ENCODE results near the gene USP54.
"Not testable (repeated sequence)": the region's sequence is repeated elsewhere in the genome, so short reads cannot be mapped to it uniquely, and the experiment has no call there.

USP54 gene

GRCh38 chr10:73601486-73601921 is 10.4 kb upstream of the USP54 start:
- no peaks in the 10 kb centered on the region for H3K9me3 Mint-ChIP-seq
- H3K27ac Mint-ChIP-seq, result no peak overlapping the region
- peaks cover 3% of the 10 kb centered on the region for H3K36me3 Mint-ChIP-seq (ENCODE audit: low read depth)
- H3K27me3 Mint-ChIP-seq, result no peaks in the 10 kb centered on the region
- no peak overlapping the region for H3K4me3 Mint-ChIP-seq
- no peaks in the 10 kb centered on the region for H3K4me1 Mint-ChIP-seq (ENCODE audit: low read depth)

- Mint-ChIP-seq H3K4me3 (no peak overlapping the region), H3K27me3 (no peaks in the 10 kb centered on the region), H3K4me1 (ENCODE audit: low read depth) (peaks cover 3% of the 10 kb centered on the region), H3K9me3 (no peaks in the 10 kb centered on the region), H3K36me3 (ENCODE audit: low read depth) (no peaks in the 10 kb centered on the region), H3K27ac (no peak overlapping the region)
These were observed 6.2 kb upstream of the USP54 start for GRCh38 chr10:73597346-73597745.

GRCh38 chr10:73593812-73594211 is 2.7 kb upstream of the USP54 start:
- no peak overlapping the region for H3K4me3 Mint-ChIP-seq
- no peak overlapping the region for H3K27ac Mint-ChIP-seq
- H3K27me3 Mint-ChIP-seq, result no peaks in the 10 kb centered on the region
- peaks cover 18% of the 10 kb centered on the region for H3K4me1 Mint-ChIP-seq (ENCODE audit: low read depth)
- no peaks in the 10 kb centered on the region for H3K9me3 Mint-ChIP-seq
- H3K36me3 Mint-ChIP-seq (ENCODE audit: low read depth), result no peaks in the 10 kb centered on the region

- H3K4me3 Mint-ChIP-seq, result no peak overlapping the region
- no peak overlapping the region for H3K27ac Mint-ChIP-seq
- peaks cover 18% of the 10 kb centered on the region for H3K4me1 Mint-ChIP-seq (ENCODE audit: low read depth)
- no peaks in the 10 kb centered on the region for H3K36me3 Mint-ChIP-seq (ENCODE audit: low read depth)
- H3K27me3 Mint-ChIP-seq, result no peaks in the 10 kb centered on the region
- no peaks in the 10 kb centered on the region for H3K9me3 Mint-ChIP-seq
These were observed 2.0 kb upstream of the USP54 start for GRCh38 chr10:73593110-73593509.

GRCh38 chr10:73591935-73592699 is 975 bp upstream of the USP54 start:
- H3K27me3 Mint-ChIP-seq, result no peaks in the 10 kb centered on the region
- no peak overlapping the region for H3K27ac Mint-ChIP-seq
- H3K9me3 Mint-ChIP-seq, result no peaks in the 10 kb centered on the region
- peaks cover 18% of the 10 kb centered on the region for H3K4me1 Mint-ChIP-seq (ENCODE audit: low read depth)
- no peak overlapping the region for H3K4me3 Mint-ChIP-seq
- no peaks in the 10 kb centered on the region for H3K36me3 Mint-ChIP-seq (ENCODE audit: low read depth)

- Mint-ChIP-seq H3K36me3 (ENCODE audit: low read depth) (peaks cover 10% of the 10 kb centered on the region), H3K4me3 (no peak overlapping the region), H3K27ac (no peak overlapping the region), H3K27me3 (no peaks in the 10 kb centered on the region), H3K9me3 (no peaks in the 10 kb centered on the region), H3K4me1 (ENCODE audit: low read depth) (peaks cover 18% of the 10 kb centered on the region)
These were observed 1.5 kb downstream of the USP54 start for GRCh38 chr10:73589563-73590126.

- H3K27ac Mint-ChIP-seq, result no peak overlapping the region
- no peaks in the 10 kb centered on the region for H3K9me3 Mint-ChIP-seq
- peaks cover 10% of the 10 kb centered on the region for H3K36me3 Mint-ChIP-seq (ENCODE audit: low read depth)
- no peaks in the 10 kb centered on the region for H3K27me3 Mint-ChIP-seq
- peaks cover 18% of the 10 kb centered on the region for H3K4me1 Mint-ChIP-seq (ENCODE audit: low read depth)
- H3K4me3 Mint-ChIP-seq, result no peak overlapping the region
These were observed 2.5 kb downstream of the USP54 start for GRCh38 chr10:73588656-73589055.

- Mint-ChIP-seq H3K4me1 (ENCODE audit: low read depth) (peaks cover 7% of the 10 kb centered on the region), H3K36me3 (ENCODE audit: low read depth) (peaks cover 10% of the 10 kb centered on the region), H3K27ac (no peak overlapping the region), H3K9me3 (no peaks in the 10 kb centered on the region), H3K27me3 (no peaks in the 10 kb centered on the region), H3K4me3 (no peak overlapping the region)
These were observed 4.6 kb downstream of the USP54 start for GRCh38 chr10:73586583-73586984.

GRCh38 chr10:73585327-73585726 is 5.8 kb downstream of the USP54 start:
- no peak overlapping the region for H3K4me3 Mint-ChIP-seq
- H3K27ac Mint-ChIP-seq, result no peak overlapping the region
- no peaks in the 10 kb centered on the region for H3K4me1 Mint-ChIP-seq (ENCODE audit: low read depth)
- no peaks in the 10 kb centered on the region for H3K9me3 Mint-ChIP-seq
- peaks cover 10% of the 10 kb centered on the region for H3K36me3 Mint-ChIP-seq (ENCODE audit: low read depth)
- H3K27me3 Mint-ChIP-seq, result no peaks in the 10 kb centered on the region

GRCh38 chr10:73584737-73585136 is 6.4 kb downstream of the USP54 start:
- Mint-ChIP-seq H3K4me1 (ENCODE audit: low read depth) (no peaks in the 10 kb centered on the region), H3K27me3 (no peaks in the 10 kb centered on the region), H3K9me3 (no peaks in the 10 kb centered on the region), H3K27ac (no peak overlapping the region), H3K4me3 (no peak overlapping the region), H3K36me3 (ENCODE audit: low read depth) (peaks cover 10% of the 10 kb centered on the region)

GRCh38 chr10:73581918-73582317 is 9.2 kb downstream of the USP54 start:
- Mint-ChIP-seq H3K4me3 (no peak overlapping the region), H3K4me1 (ENCODE audit: low read depth) (peaks cover 2% of the 10 kb centered on the region), H3K9me3 (no peaks in the 10 kb centered on the region), H3K27me3 (no peaks in the 10 kb centered on the region), H3K27ac (no peak overlapping the region), H3K36me3 (ENCODE audit: low read depth) (peaks cover 10% of the 10 kb centered on the region)

GRCh38 chr10:73578927-73579326 is 12.2 kb downstream of the USP54 start:
- not testable (repeated sequence) for H3K9me3 Mint-ChIP-seq; H3K27me3 Mint-ChIP-seq; H3K27ac Mint-ChIP-seq; H3K36me3 Mint-ChIP-seq (ENCODE audit: low read depth); H3K4me1 Mint-ChIP-seq (ENCODE audit: low read depth); H3K4me3 Mint-ChIP-seq

- H3K9me3 Mint-ChIP-seq, result no peaks in the 10 kb centered on the region
- H3K27ac Mint-ChIP-seq, result no peak overlapping the region
- no peaks in the 10 kb centered on the region for H3K27me3 Mint-ChIP-seq
- H3K4me3 Mint-ChIP-seq, result no peak overlapping the region
- H3K4me1 Mint-ChIP-seq (ENCODE audit: low read depth), result peaks cover 6% of the 10 kb centered on the region
- no peaks in the 10 kb centered on the region for H3K36me3 Mint-ChIP-seq (ENCODE audit: low read depth)
These were observed 13.4 kb downstream of the USP54 start for GRCh38 chr10:73577788-73578187.

GRCh38 chr10:73576890-73577591 is 14.1 kb downstream of the USP54 start:
- Mint-ChIP-seq H3K4me1 (ENCODE audit: low read depth) (peaks cover 6% of the 10 kb centered on the region), H3K27ac (no peak overlapping the region), H3K4me3 (no peak overlapping the region), H3K27me3 (no peaks in the 10 kb centered on the region), H3K36me3 (ENCODE audit: low read depth) (no peaks in the 10 kb centered on the region), H3K9me3 (no peaks in the 10 kb centered on the region)

- H3K27ac Mint-ChIP-seq, result no peak overlapping the region
- H3K27me3 Mint-ChIP-seq, result no peaks in the 10 kb centered on the region
- H3K4me1 Mint-ChIP-seq (ENCODE audit: low read depth), result peaks cover 6% of the 10 kb centered on the region
- H3K4me3 Mint-ChIP-seq, result no peak overlapping the region
- no peaks in the 10 kb centered on the region for H3K9me3 Mint-ChIP-seq
- H3K36me3 Mint-ChIP-seq (ENCODE audit: low read depth), result no peaks in the 10 kb centered on the region
These were observed 14.8 kb downstream of the USP54 start for GRCh38 chr10:73576178-73576889.
